ENCODE results near the gene GABRB1.

Gene GABRB1

GRCh38 chr4:47031011-47031678 is at the start of gene GABRB1:
GABRB1 (plus strand) TSS chr4:47031567.
- no peak for DNase-seq (ENCODE audit: low spot score)

GRCh38 chr4:46984781-46985180 is 46.6 kb upstream of the GABRB1 start:
- no peak for DNase-seq (ENCODE audit: low spot score)

- DNase-seq (ENCODE audit: low spot score) = no peak
These were observed 44.3 kb upstream of the GABRB1 start for GRCh38 chr4:46986922-46987638.

GRCh38 chr4:46992338-46992737 is 39.0 kb upstream of the GABRB1 start:
- DNase-seq (ENCODE audit: low spot score) = no peak

- no peak for DNase-seq (ENCODE audit: low spot score)
These were observed 38.0 kb upstream of the GABRB1 start, which contains the start of gene GABRA4 for GRCh38 chr4:46993075-46994006. GABRA4 (minus strand) TSS chr4:46993581; CDS start chr4:46993424, 157 bp downstream.

- no peak for DNase-seq (ENCODE audit: low spot score)
These were observed 37.4 kb upstream of the GABRB1 start for GRCh38 chr4:46994007-46994405.

GRCh38 chr4:46999566-46999965 is 31.8 kb upstream of the GABRB1 start:
- no peak for DNase-seq (ENCODE audit: low spot score)

- DNase-seq (ENCODE audit: low spot score) = no peak
These were observed 31.0 kb upstream of the GABRB1 start for GRCh38 chr4:47000406-47000805.

- DNase-seq (ENCODE audit: low spot score) = no peak
These were observed 28.8 kb upstream of the GABRB1 start for GRCh38 chr4:47002580-47002979.

- DNase-seq (ENCODE audit: low spot score) = no peak
These were observed 20.9 kb upstream of the GABRB1 start for GRCh38 chr4:47010347-47010911.

- peak; percentile 21 for DNase-seq (ENCODE audit: low spot score)
These were observed 20.4 kb upstream of the GABRB1 start for GRCh38 chr4:47010912-47011446.

GRCh38 chr4:47012676-47013075 is 18.7 kb upstream of the GABRB1 start:
- DNase-seq (ENCODE audit: low spot score) = no peak

- no peak for DNase-seq (ENCODE audit: low spot score)
These were observed 18.0 kb upstream of the GABRB1 start for GRCh38 chr4:47013373-47013772.

GRCh38 chr4:47017081-47017480 is 14.3 kb upstream of the GABRB1 start:
- DNase-seq (ENCODE audit: low spot score) = no peak

GRCh38 chr4:47017494-47017893 is 13.9 kb upstream of the GABRB1 start:
- no peak for DNase-seq (ENCODE audit: low spot score)

GRCh38 chr4:47031751-47032404 is 511 bp downstream of the GABRB1 start:
- DNase-seq (ENCODE audit: low spot score) = peak; percentile 10

- DNase-seq (ENCODE audit: low spot score) = peak; percentile 34
These were observed 1.2 kb downstream of the GABRB1 start for GRCh38 chr4:47032405-47033106.

- DNase-seq (ENCODE audit: low spot score) = no peak
These were observed 6.9 kb downstream of the GABRB1 start for GRCh38 chr4:47038263-47038662.

- DNase-seq (ENCODE audit: low spot score) = no peak
These were observed 9.5 kb downstream of the GABRB1 start for GRCh38 chr4:47040828-47041227.

GRCh38 chr4:47043821-47044220 is 12.5 kb downstream of the GABRB1 start:
- no peak for DNase-seq (ENCODE audit: low spot score)

- no peak for DNase-seq (ENCODE audit: low spot score)
These were observed 13.9 kb downstream of the GABRB1 start for GRCh38 chr4:47045261-47045660.

Data from CD4-positive, alpha-beta T cell treated with Interleukin-15 for 4 hours (primary cell).